H1 (cell line): ENCODE measurements around the gene ESYT2. TPM values are rescaled to one million over a fixed set of nuclear protein-coding genes. Genes with fewer than 3 reads are reported as not detected.

ENCODE experiments used
- CTCF ChIA-PET: fragments of 300-600 bp; sonication (Branson Sonifier 250); formaldehyde crosslinking; loops from one replicate; lab custom pipeline; 2021; ENCODE audit not compliant: partially characterized antibody; lab: Charles Lee
- POLR2A ChIA-PET: fragments of 300-600 bp; sonication (Branson Sonifier 250); formaldehyde crosslinking; loops from one replicate; lab custom pipeline; 2021; ENCODE audit warnings: inconsistent platforms; ENCODE audit not compliant: partially characterized antibody; lab: Charles Lee
- DNase-seq, 2 experiments: peaks; one replicate each; pipeline versions ENCODE4 v3.0.0 to v3.0.0-alpha.2; 2010 to 2022; ENCODE audit warnings: low spot score in 2 of 2, low read depth in 1 of 2, mixed read lengths in 1 of 2
- FAIRE-seq: peaks from 2 replicates; lab custom pipeline; 2011; peaks lifted over from hg19 to GRCh38; lab: Jason Lieb, UNC
- H2AFZ ChIP-seq: 2 replicates; pipeline ENCODE4 v1.8.1; 2012; ENCODE audit warnings: low read length, inconsistent platforms
- H2AK5ac ChIP-seq: 2 replicates; pipeline ENCODE4 v1.6.1; 2013; ENCODE audit warnings: low read depth, low read length
- H2BK120ac ChIP-seq: replicated peaks from 2 replicates; pipeline ENCODE3; 2013; ENCODE audit warnings: low read depth, low read length, inconsistent platforms
- H2BK12ac ChIP-seq: 2 replicates; pipeline ENCODE4 v1.6.1; 2013; ENCODE audit warnings: low read depth, low read length
- H2BK15ac ChIP-seq: 2 replicates; pipeline ENCODE4 v1.6.1; 2013; ENCODE audit warnings: low read length
- H2BK20ac ChIP-seq: 2 replicates; pipeline ENCODE4 v1.6.1; 2013; ENCODE audit warnings: low read length
- H2BK5ac ChIP-seq: 2 replicates; pipeline ENCODE4 v1.6.1; 2013; ENCODE audit warnings: low read depth, low read length
- H3K14ac ChIP-seq: 2 replicates; pipeline ENCODE4 v1.6.1; 2013; ENCODE audit warnings: inconsistent platforms; ENCODE audit not compliant: insufficient read length
- H3K18ac ChIP-seq: 2 replicates; pipeline ENCODE4 v1.6.1; 2013; ENCODE audit warnings: low read length; ENCODE audit errors: extremely low read depth
- H3K23ac ChIP-seq: 2 replicates; pipeline ENCODE4 v1.6.1; 2013; ENCODE audit warnings: inconsistent platforms; ENCODE audit not compliant: insufficient read length
- H3K23me2 ChIP-seq: 2 replicates; pipeline ENCODE4 v1.6.1; 2013; ENCODE audit warnings: low read depth, low read length
- H3K27ac ChIP-seq: 2 replicates; pipeline ENCODE4 v1.6.1; 2011; ENCODE audit warnings: low read depth, low read length, inconsistent platforms
- H3K27me3 ChIP-seq, 4 experiments: replicated peaks in 1 of 4; 1 replicate in 1 of 4; 2 replicates in 3 of 4; pipeline versions ENCODE4 v1.6.1 to v1.8.1; 2011 to 2013; ENCODE audit warnings: low read length in 3 of 4, mild to moderate bottlenecking in 3 of 4, inconsistent platforms in 2 of 4, mixed read lengths in 2 of 4, moderate library complexity in 1 of 4; ENCODE audit not compliant: control insufficient read depth in 3 of 4, insufficient read depth in 3 of 4; ENCODE audit errors: extremely low read depth in 1 of 4
- H3K36me3 ChIP-seq, 4 experiments: 2 replicates each; pipeline versions ENCODE4 v1.6.1 to v1.8.1; 2011 to 2013; ENCODE audit warnings: mild to moderate bottlenecking in 4 of 4, low read length in 3 of 4, moderate library complexity in 2 of 4, control low read depth in 1 of 4, inconsistent platforms in 1 of 4; ENCODE audit not compliant: insufficient read depth in 4 of 4, control insufficient read depth in 2 of 4
- H3K4ac ChIP-seq: replicated peaks from 2 replicates; pipeline ENCODE3; 2013; ENCODE audit warnings: low read length, low read depth, mixed read lengths, inconsistent platforms; ENCODE audit not compliant: insufficient read length
- H3K4me1 ChIP-seq, 4 experiments: replicated peaks in 1 of 4; 1 replicate in 1 of 4; 2 replicates in 3 of 4; pipeline versions ENCODE4 v1.6.1 to v1.8.1; 2011 to 2013; ENCODE audit warnings: low read length in 3 of 4, inconsistent platforms in 2 of 4, mixed read lengths in 1 of 4; ENCODE audit not compliant: insufficient read depth in 4 of 4, control insufficient read depth in 3 of 4
- H3K4me2 ChIP-seq, 2 experiments: 2 replicates each; pipeline versions ENCODE4 v1.6.1 to v1.8.1; 2011 to 2013; ENCODE audit warnings: low read depth in 2 of 2, low read length in 2 of 2, control low read depth in 1 of 2, inconsistent platforms in 1 of 2, mild to moderate bottlenecking in 1 of 2; ENCODE audit not compliant: insufficient read depth in 1 of 2
- H3K4me3 ChIP-seq, 4 experiments: fragments of 200-600, 300-600 bp in 1 of 4; sonication (generic), shearing (Covaris generic), sonication (Bioruptor Twin) in 1 of 4; 2 replicates each; pipeline versions ENCODE4 v1.5.1 to v1.8.1; 2011 to 2016; ENCODE audit warnings: low read length in 4 of 4, low read depth in 3 of 4, control low read depth in 2 of 4, inconsistent platforms in 2 of 4, mild to moderate bottlenecking in 2 of 4, mixed read lengths in 1 of 4, moderate library complexity in 1 of 4; ENCODE audit not compliant: insufficient read depth in 2 of 4; ENCODE audit errors: extremely low read depth in 1 of 4
- H3K56ac ChIP-seq: replicated peaks from 2 replicates; pipeline ENCODE3; 2013; ENCODE audit warnings: low read depth, mild to moderate bottlenecking, mixed read lengths, low read length, inconsistent platforms; ENCODE audit not compliant: insufficient read length
- H3K79me1 ChIP-seq: 2 replicates; pipeline ENCODE4 v1.6.1; 2013; ENCODE audit warnings: low read depth, low read length, control low read depth
- H3K79me2 ChIP-seq, 2 experiments: 2 replicates each; pipeline versions ENCODE4 v1.6.1 to v1.8.1; 2012 to 2013; ENCODE audit warnings: low read length in 2 of 2, mild to moderate bottlenecking in 2 of 2, inconsistent platforms in 1 of 2; ENCODE audit not compliant: insufficient read depth in 2 of 2, control insufficient read depth in 1 of 2
- H3K9ac ChIP-seq, 4 experiments: replicated peaks in 1 of 4; 1 replicate in 1 of 4; 2 replicates in 3 of 4; pipeline versions ENCODE4 v1.6.1 to v1.8.1; 2011 to 2013; ENCODE audit warnings: low read depth in 3 of 4, low read length in 3 of 4, control low read depth in 2 of 4, mild to moderate bottlenecking in 2 of 4, moderate library complexity in 2 of 4, inconsistent platforms in 1 of 4; ENCODE audit errors: extremely low read depth in 1 of 4
- H3K9me3 ChIP-seq, 2 experiments: 2 replicates each; pipeline versions ENCODE4 v1.6.1 to v1.8.1; 2012 to 2013; ENCODE audit warnings: mild to moderate bottlenecking in 2 of 2, moderate library complexity in 2 of 2, control low read depth in 1 of 2, inconsistent platforms in 1 of 2, low read depth in 1 of 2, low read length in 1 of 2, mixed read lengths in 1 of 2; ENCODE audit not compliant: insufficient read depth in 2 of 2
- H4K20me1 ChIP-seq, 2 experiments: replicated peaks in 1 of 2; 2 replicates each; pipeline versions ENCODE3 to v1.8.1; 2011 to 2013; ENCODE audit warnings: inconsistent platforms in 2 of 2, low read length in 2 of 2, mild to moderate bottlenecking in 1 of 2; ENCODE audit not compliant: insufficient read depth in 2 of 2, control insufficient read depth in 1 of 2
- H4K5ac ChIP-seq: 2 replicates; pipeline ENCODE4 v1.6.1; 2013; ENCODE audit warnings: low read length, low read depth, mixed read lengths, inconsistent platforms; ENCODE audit not compliant: insufficient read length
- H4K8ac ChIP-seq: 2 replicates; pipeline ENCODE4 v1.8.0; 2013; ENCODE audit warnings: mild to moderate bottlenecking, moderate library complexity, low read length, inconsistent platforms; ENCODE audit not compliant: insufficient read depth; ENCODE audit errors: extremely low read depth
- H4K91ac ChIP-seq: replicated peaks from 2 replicates; pipeline ENCODE3; 2013; ENCODE audit warnings: low read length, mixed read lengths, inconsistent platforms; ENCODE audit not compliant: insufficient read length
- CEBPB ChIP-seq: IDR thresholded peaks from 2 replicates; pipeline ENCODE4 v1.6.1; 2012; ENCODE audit warnings: low read depth, low read length
- POLR2AphosphoS5 ChIP-seq: IDR thresholded peaks from 2 replicates; pipeline ENCODE4 v1.6.1; 2011; ENCODE audit warnings: low read depth, low read length
- WGBS, 2 experiments: shearing (Covaris generic) in 1 of 2; methylation state at CpG; one replicate each; pipeline versions ENCODE4 v1.1.6 to v1.1.7; 2013 to 2015; ENCODE audit warnings: low lambda C conversion rate in 2 of 2, mixed read lengths in 2 of 2, inconsistent platforms in 1 of 2, low coverage in 1 of 2, missing lambda C conversion rate in 1 of 2; ENCODE audit not compliant: insufficient replicate concordance in 2 of 2, insufficient coverage in 1 of 2, insufficient read length in 1 of 2; ENCODE audit errors: extremely low coverage in 1 of 2, missing lambda C conversion rate in 1 of 2; 5-methylcytosine and 5-hydroxymethylcytosine counted together
- polyA plus RNA-seq, 7 experiments: library from polyadenylated mRNA; depleted of rRNA in 3 of 7; stranded (reverse) in 5 of 7; unstranded in 2 of 7; fragments of >200 nt in 5 of 7; fragments of 200-250 nt in 2 of 7; gene quantifications; 1 replicate in 5 of 7; 2 replicates in 1 of 7; 4 replicates in 1 of 7; pipeline versions ENCODE4 v1.2.1 to v1.2.3, GENCODE V29; 2011 to 2013; ENCODE audit warnings: missing spikeins in 2 of 7, mixed read lengths in 2 of 7
- total RNA-seq: library from RNA; stranded (reverse); fragmentation: NEBNext Ultra II Directional; extraction: Animal tissue kit (Norgen Biotek cat#: 25700); gene quantifications from 2 replicates; pipeline ENCODE4 v1.2.1, GENCODE V29; 2021

ESYT2 gene
- total and polyA plus RNA-seq, 2 of the 8 experiments (the other 6 are each of a cell fraction or from before 2014, with no cell fraction given) = 27.0 to 37.5 TPM

GRCh38 chr7:158761945-158762344 is 67.4 kb downstream of the ESYT2 start:
- Histone ChIP-seq H3K36me3 (peaks cover 3 to 23% (median 19%) of the 10 kb centered on the region in 4 experiments; a peak in 6 of 8 replicates), H4K20me1 (no peaks in the 10 kb centered on the region), H3K27ac (no peak overlapping the region), H3K79me1 (no peaks in the 10 kb centered on the region), H2AFZ (no peak overlapping the region), H2BK20ac (no peak overlapping the region), H3K4me3 (no peak overlapping the region), H2AK5ac (no peak overlapping the region), H3K9me3 (no peaks in the 10 kb centered on the region), H4K8ac (no peak overlapping the region), H3K9ac (no peak overlapping the region), H3K4ac (no peak overlapping the region), H3K14ac (no peak overlapping the region), H3K79me2 (no peaks in the 10 kb centered on the region), H3K27me3 (no peaks in the 10 kb centered on the region), H3K23ac (no peak overlapping the region), H3K18ac (no peak overlapping the region), H2BK5ac (no peak overlapping the region), H3K23me2 (no peaks in the 10 kb centered on the region), H2BK15ac (no peak overlapping the region), H4K91ac (no peak overlapping the region), H3K56ac (no peak overlapping the region), H2BK12ac (no peak overlapping the region), H3K4me1 (no peaks in the 10 kb centered on the region), H4K5ac (no peak overlapping the region), H2BK120ac (no peak overlapping the region), H3K4me2 (no peak overlapping the region)
- ChIA-PET POLR2A (no interaction called here), CTCF (interaction anchor here (1.0 to 1.7 kb wide), 7 partner anchors 8 to 22 kb away, joined by 3 to 4 read pairs (median 3); no protein-coding TSS in a partner anchor)
- 91% methylated on average over 11 of the region's 12 CpGs; no CpG with 5 or more reads in 1 of the 2 experiments for WGBS, 2 experiments
- peak; percentile 33; the same call in 1 of the 2 replicates for TF ChIP-seq POLR2AphosphoS5
- TF ChIP-seq CEBPB = no peak
- FAIRE-seq (no peak), DNase-seq (peak in 1 of 2 experiments; percentile 37)
